Measurements from ENCODE around the gene VSTM2B. TPM values are rescaled to one million over a fixed set of nuclear protein-coding genes. Genes with fewer than 3 reads are reported as not detected.

The VSTM2B gene
- total RNA-seq, 1 experiment from 2014 or later: not detected

- no peak for DNase-seq (ENCODE audit: low read depth in 1 of 2, low spot score in 2 of 2)
- no peaks in the 10 kb centered on the region for H3K4me1 ChIP-seq (replicated peaks)
- H3K9me3 ChIP-seq (replicated peaks): no peaks in the 10 kb centered on the region
- no peak overlapping the region for H3K27ac ChIP-seq
- no peaks in the 10 kb centered on the region for H3K27me3 ChIP-seq (replicated peaks)
- H3K36me3 ChIP-seq: no peaks in the 10 kb centered on the region
- no peak overlapping the region for H3K4me3 ChIP-seq
Observed at GRCh38 chr19:29514525-29515232, 11.1 kb upstream of the VSTM2B start.

DNA sequence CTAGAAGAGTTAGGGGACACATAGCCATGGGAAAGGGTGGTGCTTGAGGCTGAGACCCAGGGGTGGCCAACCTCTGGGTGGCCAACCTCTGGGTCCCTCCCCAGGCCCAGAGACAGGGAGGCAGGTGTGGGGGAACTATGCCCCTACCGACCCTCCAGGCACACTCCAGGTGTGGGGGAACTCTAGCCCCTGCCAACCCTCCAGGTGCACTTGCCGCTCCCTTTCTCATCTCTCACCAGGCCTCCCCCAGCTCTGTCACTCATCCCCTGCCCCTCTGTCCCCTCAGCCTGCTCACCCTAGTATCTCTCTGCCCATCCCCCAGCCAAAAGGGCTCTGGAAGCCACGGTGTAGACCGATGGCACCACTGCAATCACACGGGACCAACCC lies 10.6 kb upstream of the VSTM2B start:
- no peak for DNase-seq (ENCODE audit: low read depth in 1 of 2, low spot score in 2 of 2)
- H3K27ac ChIP-seq: no peak overlapping the region

DNA sequence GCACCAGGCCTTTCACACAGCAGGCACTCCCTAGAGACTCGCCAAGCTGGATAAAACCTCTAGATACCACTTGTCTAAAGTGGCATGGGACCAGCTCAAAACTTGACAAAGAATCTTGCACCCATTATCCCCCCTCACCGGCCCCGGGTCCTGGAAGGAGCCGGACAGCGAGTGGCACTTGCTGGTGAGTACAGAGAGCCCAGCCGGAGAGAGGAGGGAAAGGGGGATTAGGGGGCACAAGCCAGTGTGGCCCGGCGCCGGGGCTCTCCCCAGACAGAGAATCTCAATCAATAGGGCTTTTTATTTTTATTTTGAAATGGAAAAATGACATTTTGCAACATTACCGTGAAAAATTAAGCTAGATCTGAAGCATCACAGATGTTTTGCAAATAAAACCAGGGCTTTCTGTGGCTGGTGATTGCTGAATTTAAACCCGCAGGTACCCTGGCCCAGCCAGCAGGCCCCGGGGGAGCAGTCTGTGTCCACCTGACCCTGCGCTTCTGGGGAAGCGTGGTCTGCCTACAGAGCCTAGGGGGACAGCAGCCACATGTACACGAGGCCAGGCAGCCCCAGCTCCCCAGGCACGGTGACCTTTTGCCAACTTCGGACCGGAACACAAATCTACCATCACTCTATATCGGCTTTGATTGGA lies 10.0 kb upstream of the VSTM2B start:
- H3K27me3 ChIP-seq (replicated peaks): no peaks in the 10 kb centered on the region
- no peaks in the 10 kb centered on the region for H3K9me3 ChIP-seq (replicated peaks)
- no peak overlapping the region for H3K4me3 ChIP-seq
- no peak for DNase-seq (ENCODE audit: low read depth in 1 of 2, low spot score in 2 of 2)
- H3K36me3 ChIP-seq: no peaks in the 10 kb centered on the region
- no peak overlapping the region for H3K27ac ChIP-seq
- H3K4me1 ChIP-seq (replicated peaks): no peaks in the 10 kb centered on the region

More for the DNA sequence above, 10.6 kb upstream of the VSTM2B start:
- Histone ChIP-seq H3K4me3 (no peak overlapping the region), H3K9me3 (replicated peaks) (no peaks in the 10 kb centered on the region), H3K36me3 (no peaks in the 10 kb centered on the region), H3K27me3 (replicated peaks) (no peaks in the 10 kb centered on the region), H3K4me1 (replicated peaks) (no peaks in the 10 kb centered on the region)

- Histone ChIP-seq H3K4me1 (replicated peaks) (no peaks in the 10 kb centered on the region), H3K4me3 (no peak overlapping the region), H3K36me3 (no peaks in the 10 kb centered on the region), H3K27me3 (replicated peaks) (no peaks in the 10 kb centered on the region), H3K27ac (no peak overlapping the region), H3K9me3 (replicated peaks) (no peaks in the 10 kb centered on the region)
- no peak for DNase-seq (ENCODE audit: low read depth in 1 of 2, low spot score in 2 of 2)
Observed at GRCh38 chr19:29516358-29516725, 9.5 kb upstream of the VSTM2B start.

GRCh38 chr19:29516821-29517395 lies 8.9 kb upstream of the VSTM2B start:
- no peaks in the 10 kb centered on the region for H3K27me3 ChIP-seq (replicated peaks)
- H3K27ac ChIP-seq: no peak overlapping the region
- no peaks in the 10 kb centered on the region for H3K4me1 ChIP-seq (replicated peaks)
- no peaks in the 10 kb centered on the region for H3K36me3 ChIP-seq
- H3K9me3 ChIP-seq (replicated peaks): no peaks in the 10 kb centered on the region
- no peak overlapping the region for H3K4me3 ChIP-seq
- DNase-seq (ENCODE audit: low read depth in 1 of 2, low spot score in 2 of 2): no peak

GRCh38 chr19:29517412-29517811 lies 8.4 kb upstream of the VSTM2B start:
- no peak for DNase-seq (ENCODE audit: low read depth in 1 of 2, low spot score in 2 of 2)
- Histone ChIP-seq H3K4me3 (no peak overlapping the region), H3K27me3 (replicated peaks) (no peaks in the 10 kb centered on the region), H3K36me3 (no peaks in the 10 kb centered on the region), H3K9me3 (replicated peaks) (no peaks in the 10 kb centered on the region), H3K4me1 (replicated peaks) (no peaks in the 10 kb centered on the region), H3K27ac (no peak overlapping the region)

- no peak for DNase-seq (ENCODE audit: low read depth in 1 of 2, low spot score in 2 of 2)
- no peaks in the 10 kb centered on the region for H3K36me3 ChIP-seq
- no peaks in the 10 kb centered on the region for H3K27me3 ChIP-seq (replicated peaks)
- H3K4me1 ChIP-seq (replicated peaks): no peaks in the 10 kb centered on the region
- H3K4me3 ChIP-seq: no peak overlapping the region
- no peaks in the 10 kb centered on the region for H3K9me3 ChIP-seq (replicated peaks)
- H3K27ac ChIP-seq: no peak overlapping the region
Observed at GRCh38 chr19:29517946-29518345, 7.8 kb upstream of the VSTM2B start.

DNA sequence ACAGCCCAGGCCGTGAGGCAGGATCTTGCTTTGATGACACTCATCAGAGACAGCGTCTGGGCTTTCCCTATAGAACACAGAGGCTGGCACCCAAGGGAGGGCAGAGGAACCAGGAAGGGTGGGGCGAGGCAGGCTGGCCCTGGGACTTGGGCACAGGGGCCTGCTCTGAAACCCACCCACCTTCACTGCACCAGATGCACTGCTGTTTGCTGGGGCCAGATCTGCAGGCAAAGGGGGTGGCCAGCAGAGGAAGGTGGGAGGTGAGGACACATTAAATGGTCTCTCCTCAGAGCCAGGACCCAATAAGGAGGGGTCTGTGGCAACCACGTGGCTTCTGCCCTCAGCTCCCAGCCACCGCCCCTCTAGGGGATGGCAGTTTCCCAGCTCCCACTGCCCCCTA lies 6.6 kb upstream of the VSTM2B start:
- Histone ChIP-seq H3K4me3 (no peak overlapping the region), H3K27me3 (replicated peaks) (peaks cover 10% of the 10 kb centered on the region), H3K4me1 (replicated peaks) (no peaks in the 10 kb centered on the region)

DNA sequence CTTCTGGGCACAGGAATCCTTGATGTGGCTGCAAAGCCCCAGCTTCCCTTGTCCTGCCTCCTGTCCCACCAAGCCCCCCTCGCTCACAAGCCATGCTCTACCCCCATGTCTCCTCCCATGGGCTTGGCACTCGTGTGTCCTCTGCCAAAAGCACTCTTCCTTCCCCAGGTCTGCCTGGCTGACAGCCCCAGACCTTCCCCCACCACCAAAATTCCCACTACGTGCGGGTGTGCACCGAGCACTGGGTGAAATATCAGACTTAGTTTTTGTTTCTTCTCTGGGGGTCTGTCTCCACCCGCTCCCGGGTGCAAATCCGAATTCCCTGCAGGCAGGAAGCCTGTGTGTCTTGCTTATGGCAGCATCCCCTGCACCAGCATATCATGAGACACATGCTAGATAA lies 5.9 kb upstream of the VSTM2B start:
- no peak for DNase-seq (ENCODE audit: low read depth in 1 of 2, low spot score in 2 of 2)
- H3K4me1 ChIP-seq (replicated peaks): no peaks in the 10 kb centered on the region
- H3K27ac ChIP-seq: no peak overlapping the region
- no peak overlapping the region for H3K4me3 ChIP-seq
- H3K9me3 ChIP-seq (replicated peaks): no peaks in the 10 kb centered on the region
- H3K27me3 ChIP-seq (replicated peaks): peaks cover 15% of the 10 kb centered on the region
- H3K36me3 ChIP-seq: no peaks in the 10 kb centered on the region

More for the DNA sequence above, 6.6 kb upstream of the VSTM2B start:
- Histone ChIP-seq H3K9me3 (replicated peaks) (no peaks in the 10 kb centered on the region), H3K27ac (no peak overlapping the region), H3K36me3 (no peaks in the 10 kb centered on the region)
- no peak for DNase-seq (ENCODE audit: low read depth in 1 of 2, low spot score in 2 of 2)

DNA sequence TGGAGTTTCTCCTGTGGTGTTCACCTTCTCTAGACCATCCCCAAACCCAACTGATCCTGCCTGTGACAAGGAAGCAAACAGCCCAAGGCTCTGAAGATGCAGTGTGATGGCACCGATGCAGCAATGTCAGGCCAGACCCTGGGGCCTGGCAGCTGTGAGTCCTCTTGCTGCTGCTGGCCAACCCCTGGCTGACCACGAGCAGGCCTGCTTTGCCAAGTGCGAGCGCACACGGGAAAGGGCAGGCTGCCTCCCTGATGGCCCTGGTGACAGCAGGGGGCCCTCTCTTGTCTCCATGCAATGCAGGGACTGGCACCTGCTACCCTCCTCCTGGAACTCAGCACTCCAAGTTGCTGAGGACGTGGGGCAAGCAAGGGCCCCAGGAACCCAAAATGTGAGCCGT lies 5.4 kb upstream of the VSTM2B start:
- peaks cover 18% of the 10 kb centered on the region for H3K27me3 ChIP-seq (replicated peaks)
- H3K9me3 ChIP-seq (replicated peaks): no peaks in the 10 kb centered on the region
- no peaks in the 10 kb centered on the region for H3K36me3 ChIP-seq
- no peaks in the 10 kb centered on the region for H3K4me1 ChIP-seq (replicated peaks)
- no peak overlapping the region for H3K27ac ChIP-seq
- DNase-seq (ENCODE audit: low read depth in 1 of 2, low spot score in 2 of 2): no peak
- no peak overlapping the region for H3K4me3 ChIP-seq

- Histone ChIP-seq H3K4me3 (no peak overlapping the region), H3K27ac (no peak overlapping the region), H3K36me3 (no peaks in the 10 kb centered on the region), H3K27me3 (replicated peaks) (peaks cover 25% of the 10 kb centered on the region), H3K4me1 (replicated peaks) (no peaks in the 10 kb centered on the region), H3K9me3 (replicated peaks) (no peaks in the 10 kb centered on the region)
- no peak for DNase-seq (ENCODE audit: low read depth in 1 of 2, low spot score in 2 of 2)
Observed at GRCh38 chr19:29521291-29522075, 4.3 kb upstream of the VSTM2B start.

DNA sequence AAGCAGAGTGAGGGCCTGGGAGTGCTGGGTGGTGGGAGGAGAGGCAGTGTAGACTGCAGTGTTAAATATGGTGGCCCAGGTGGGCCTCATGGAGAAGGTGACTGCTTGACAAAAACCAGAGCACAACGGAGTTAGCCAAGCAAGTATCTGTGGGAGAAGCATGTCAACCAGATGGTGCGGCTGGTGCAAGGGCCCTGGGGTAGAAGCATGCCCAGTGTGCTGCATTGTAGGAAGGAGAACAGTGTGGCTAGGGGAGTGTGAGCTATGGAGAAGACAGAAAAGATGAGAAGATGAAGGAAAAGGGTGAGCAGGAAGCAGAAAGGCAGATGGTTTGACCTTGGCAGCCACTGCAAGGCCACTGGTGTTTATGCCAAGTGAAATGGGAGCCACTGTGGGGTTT lies 2.2 kb upstream of the VSTM2B start:
- Histone ChIP-seq H3K27me3 (replicated peaks) (peaks cover 46% of the 10 kb centered on the region), H3K27ac (no peak overlapping the region), H3K36me3 (no peaks in the 10 kb centered on the region)

DNA sequence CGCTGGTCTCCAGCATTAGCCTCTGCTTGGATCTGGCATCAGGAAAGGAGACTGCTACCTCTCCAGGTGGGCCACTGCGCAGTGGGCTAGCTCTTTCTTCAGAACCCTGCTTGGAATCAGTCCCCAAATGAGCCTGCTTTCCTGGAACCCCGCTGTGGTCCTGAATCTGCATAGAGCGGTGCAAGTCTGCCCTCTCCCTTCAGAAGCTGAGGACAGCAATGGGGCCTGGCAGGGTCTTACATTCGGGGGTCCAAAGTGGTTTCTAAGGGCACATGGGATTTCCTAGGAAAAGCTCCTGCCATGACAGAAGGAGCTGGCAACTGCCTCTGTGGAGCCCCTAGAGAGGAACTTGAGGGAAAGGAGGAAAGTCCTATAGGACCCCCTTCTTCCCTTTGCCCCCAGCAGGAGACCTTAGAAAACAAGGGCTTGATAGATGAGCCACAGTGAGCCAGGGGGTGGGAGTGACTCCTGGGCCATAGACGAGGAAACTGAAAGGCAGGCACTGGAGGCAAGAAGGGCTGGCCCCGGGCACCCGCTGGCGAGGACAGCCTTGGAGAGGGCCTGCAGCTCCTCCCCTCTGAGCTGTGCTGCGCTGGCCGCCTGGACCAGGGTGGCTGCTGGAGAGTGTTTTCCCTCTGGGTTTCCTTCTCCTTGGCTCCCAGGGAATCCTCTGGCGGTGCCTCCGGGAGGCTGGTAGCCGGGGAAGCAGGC lies 1.4 kb upstream of the VSTM2B start:
- H3K27me3 ChIP-seq (replicated peaks): peaks cover 54% of the 10 kb centered on the region
- peaks cover 2% of the 10 kb centered on the region; the same call in 1 of the 2 replicates for H3K9me3 ChIP-seq (replicated peaks)
- no peak overlapping the region for H3K4me3 ChIP-seq
- no peak overlapping the region for H3K27ac ChIP-seq
- H3K36me3 ChIP-seq: no peaks in the 10 kb centered on the region
- H3K4me1 ChIP-seq (replicated peaks): no peaks in the 10 kb centered on the region
- no peak for DNase-seq (ENCODE audit: low read depth in 1 of 2, low spot score in 2 of 2)

More for the DNA sequence above, 2.2 kb upstream of the VSTM2B start:
- Histone ChIP-seq H3K9me3 (replicated peaks) (no peaks in the 10 kb centered on the region), H3K4me1 (replicated peaks) (no peaks in the 10 kb centered on the region), H3K4me3 (no peak overlapping the region)
- no peak for DNase-seq (ENCODE audit: low read depth in 1 of 2, low spot score in 2 of 2)
